Activated CD8-positive, alpha-beta memory T cell treated with anti-CD3 and anti-CD28 coated beads, Interleukin-2, amount 50 U/mL, for 48 hours (primary cell): ENCODE results near the gene ARMH1.
"Not testable (repeated sequence)": the region's sequence is repeated elsewhere in the genome, so short reads cannot be mapped to it uniquely, and the experiment has no call there.

ENCODE experiments used
- DNase-seq: peaks from one replicate; pipeline ENCODE4 v3.0.0-alpha.2; 2020

Gene ARMH1

GRCh38 chr1:44696101-44696500, 21.6 kb downstream of the ARMH1 start:
- DNase-seq: no peak

- no peak for DNase-seq
Observed at GRCh38 chr1:44696789-44697345, 22.4 kb downstream of the ARMH1 start.

- DNase-seq: no peak
Observed at GRCh38 chr1:44698138-44698537, 23.6 kb downstream of the ARMH1 start.

GRCh38 chr1:44699375-44699774, 24.9 kb downstream of the ARMH1 start:
- DNase-seq: not testable (repeated sequence)

- no peak for DNase-seq
Observed at GRCh38 chr1:44700573-44700972, 26.1 kb downstream of the ARMH1 start.

- no peak for DNase-seq
Observed at GRCh38 chr1:44701141-44701573, 26.6 kb downstream of the ARMH1 start.

- no peak for DNase-seq
Observed at GRCh38 chr1:44705470-44705869, 31.0 kb downstream of the ARMH1 start.

- no peak for DNase-seq
Observed at GRCh38 chr1:44705938-44706337, 31.4 kb downstream of the ARMH1 start.

GRCh38 chr1:44707112-44707881, 32.8 kb downstream of the ARMH1 start:
- no peak for DNase-seq

- no peak for DNase-seq
Observed at GRCh38 chr1:44707959-44708831, 33.7 kb downstream of the ARMH1 start.

- DNase-seq: no peak
Observed at GRCh38 chr1:44713321-44713781, 38.8 kb downstream of the ARMH1 start.

- DNase-seq: no peak
Observed at GRCh38 chr1:44714532-44714931, 40.0 kb downstream of the ARMH1 start.

- peak; percentile 75 for DNase-seq
Observed at GRCh38 chr1:44714944-44715571, 40.5 kb downstream of the ARMH1 start.

- no peak for DNase-seq
Observed at GRCh38 chr1:44717156-44717555, 42.6 kb downstream of the ARMH1 start.

- DNase-seq: no peak
Observed at GRCh38 chr1:44717653-44718052, 43.1 kb downstream of the ARMH1 start.

GRCh38 chr1:44718091-44718490, 43.6 kb downstream of the ARMH1 start:
- no peak for DNase-seq

- DNase-seq: no peak
Observed at GRCh38 chr1:44719318-44719717, 44.8 kb downstream of the ARMH1 start.

- DNase-seq: no peak
Observed at GRCh38 chr1:44720281-44720680, 45.8 kb downstream of the ARMH1 start.

- DNase-seq: peak; percentile 88
Observed at GRCh38 chr1:44721485-44722361, 47.2 kb downstream of the ARMH1 start.

- DNase-seq: peak; percentile 70
Observed at GRCh38 chr1:44723064-44723463, 48.5 kb downstream of the ARMH1 start.

GRCh38 chr1:44723496-44724295, 49.2 kb downstream of the ARMH1 start:
- DNase-seq: peak; percentile 72
